ENCODE measurements around the gene LIMS2.

Gene LIMS2

DNA sequence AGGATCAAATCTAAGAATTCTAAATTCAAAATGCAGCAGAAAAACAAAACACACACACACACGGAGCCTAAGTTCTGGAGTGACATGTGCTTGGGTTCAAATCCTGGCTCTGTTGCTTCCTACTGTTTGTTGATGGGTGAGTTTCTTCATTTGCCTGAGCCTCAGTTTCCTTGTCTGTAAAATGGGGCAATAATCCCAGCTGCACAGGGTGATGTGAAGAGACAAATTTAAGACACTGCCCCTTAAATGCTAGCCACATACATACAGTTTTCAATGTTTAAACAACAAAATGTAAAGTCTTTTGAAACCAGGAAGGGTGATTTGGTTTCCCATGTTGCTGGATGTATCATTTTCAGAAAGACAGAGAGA is 30.3 kb downstream of the LIMS2 start:
- Histone ChIP-seq H3K4me3 (no peak overlapping the region), H3K9me3 (no peaks in the 10 kb centered on the region), H3K27me3 (ENCODE audit: low read depth) (no peaks in the 10 kb centered on the region), H3K36me3 (replicated peaks) (no peaks in the 10 kb centered on the region), H3K4me1 (no peaks in the 10 kb centered on the region)
- in situ Hi-C loops (cut with MboI; ENCODE audit: low sequenced_read_pairs): no loop called here
- DNase-seq (ENCODE audit: low spot score in 2 of 2): no peak

DNA sequence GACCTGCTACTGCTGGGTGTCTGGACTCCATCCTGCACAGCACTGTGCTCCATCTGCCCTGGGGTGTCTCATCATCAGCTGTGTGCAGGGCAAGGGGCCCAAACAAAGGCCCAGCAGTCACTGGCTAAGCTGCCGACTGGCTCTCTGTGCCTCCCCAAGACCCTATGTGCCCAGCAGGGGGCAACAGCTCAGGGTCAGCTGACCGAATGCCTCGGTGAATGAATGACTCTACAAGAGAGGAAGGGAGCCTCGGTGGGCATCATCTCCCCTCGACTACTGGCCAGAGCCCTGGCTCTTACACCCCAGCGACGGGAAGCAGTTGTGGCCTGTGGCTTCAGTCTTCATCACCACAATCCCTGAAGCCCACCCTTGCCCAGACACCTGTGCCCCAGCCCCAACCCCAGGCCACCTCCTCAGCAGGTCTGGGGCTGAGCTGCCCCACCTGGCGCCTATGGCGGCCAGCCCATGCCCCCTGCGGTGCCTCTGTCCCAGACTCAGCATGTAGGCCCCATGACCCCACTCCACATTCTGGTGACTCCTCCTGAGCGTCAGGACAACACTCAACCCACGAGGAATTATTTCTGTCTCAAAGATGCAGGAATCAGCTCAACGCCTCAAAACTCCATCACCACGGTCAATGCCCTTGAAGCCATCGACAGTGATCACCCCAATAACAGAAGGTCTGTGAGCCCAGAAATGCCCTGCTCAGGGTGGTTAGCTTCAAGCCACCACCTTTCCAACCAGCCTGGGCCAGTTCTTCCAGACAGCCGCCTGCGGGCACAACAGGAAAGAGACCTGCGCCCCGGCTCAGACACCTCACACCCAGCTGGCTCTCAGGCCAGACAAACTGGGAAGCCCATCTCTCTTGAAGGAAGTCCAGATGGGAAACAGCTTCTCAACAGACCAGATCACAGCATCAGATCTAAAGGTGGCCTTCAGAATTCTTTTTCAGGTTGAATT is 31.0 kb downstream of the LIMS2 start:
- Histone ChIP-seq H3K36me3 (replicated peaks) (no peaks in the 10 kb centered on the region), H3K4me1 (no peaks in the 10 kb centered on the region), H3K4me3 (no peak overlapping the region), H3K9me3 (no peaks in the 10 kb centered on the region), H3K27me3 (ENCODE audit: low read depth) (no peaks in the 10 kb centered on the region)
- no peak for DNase-seq (ENCODE audit: low spot score in 2 of 2)
- in situ Hi-C loops (cut with MboI; ENCODE audit: low sequenced_read_pairs): no loop called here

DNA sequence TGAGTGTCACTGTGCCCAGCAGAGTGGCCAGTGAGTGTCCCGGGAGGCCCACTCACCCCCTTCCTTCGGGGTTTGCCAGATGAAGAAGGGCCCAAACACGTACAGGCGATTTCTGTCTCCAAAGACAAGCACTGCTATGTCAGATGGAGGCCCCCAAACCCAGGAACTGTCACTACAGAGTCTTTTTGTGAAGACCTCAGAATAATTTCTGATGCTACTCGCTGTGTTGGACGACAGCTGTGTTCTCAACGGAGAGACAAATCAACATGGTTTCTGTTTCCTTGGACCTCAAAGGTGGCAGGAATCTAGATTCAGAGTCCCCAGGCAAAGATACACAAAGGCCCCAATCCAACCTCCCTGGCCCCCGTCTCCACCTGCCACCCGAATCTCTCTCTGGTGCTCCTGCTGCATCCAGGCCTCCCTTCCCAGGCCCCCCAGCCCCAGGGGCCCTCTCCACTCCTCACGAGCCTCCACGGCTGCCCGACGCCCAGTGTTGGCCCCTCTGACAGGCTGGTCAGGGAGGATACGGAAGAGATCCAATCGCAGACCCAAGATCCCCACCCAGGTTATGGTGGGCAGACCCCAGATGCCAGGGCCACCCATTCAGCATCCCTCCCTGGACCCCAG is 31.8 kb downstream of the LIMS2 start:
- in situ Hi-C loops (cut with MboI; ENCODE audit: low sequenced_read_pairs): no loop called here
- DNase-seq (ENCODE audit: low spot score in 2 of 2): no peak
- no peaks in the 10 kb centered on the region for H3K27me3 ChIP-seq (ENCODE audit: low read depth)
- H3K4me3 ChIP-seq: no peak overlapping the region
- H3K36me3 ChIP-seq (replicated peaks): no peaks in the 10 kb centered on the region
- H3K4me1 ChIP-seq: no peaks in the 10 kb centered on the region
- no peaks in the 10 kb centered on the region for H3K9me3 ChIP-seq

DNA sequence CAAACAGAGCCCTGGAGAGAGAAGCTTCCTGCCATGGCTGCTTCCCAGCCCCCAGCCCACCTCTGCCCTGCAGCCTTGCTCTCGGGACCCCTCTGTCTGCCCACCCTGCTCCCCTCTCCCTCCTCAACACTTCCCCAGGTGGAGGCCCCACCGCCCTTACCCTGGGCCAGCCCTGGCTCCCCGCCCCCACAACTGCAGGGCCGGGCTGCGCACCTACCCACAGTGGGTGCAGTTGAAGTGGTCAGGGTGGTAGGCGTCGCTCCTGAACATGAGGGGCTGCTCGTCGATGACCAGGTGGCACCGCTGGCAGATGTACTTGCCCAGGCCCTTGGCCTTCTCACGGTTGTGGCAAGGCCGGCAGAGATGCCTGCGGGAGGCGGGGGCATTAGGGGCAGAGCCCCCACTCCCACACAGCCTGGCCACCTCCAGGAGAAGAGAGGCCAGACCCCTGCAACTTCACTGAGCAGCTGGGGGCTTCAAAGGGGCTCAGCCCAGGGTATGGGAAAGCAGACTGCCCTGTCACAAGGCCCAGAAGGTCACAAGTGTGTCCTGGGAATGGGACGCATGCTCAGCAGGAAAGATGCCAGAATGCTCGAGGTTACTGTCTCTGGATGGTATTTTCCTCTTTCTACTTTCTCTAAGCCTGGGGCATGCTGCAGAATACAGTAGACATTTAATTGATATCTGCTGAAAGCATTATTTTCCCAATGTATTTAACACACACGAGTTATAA is 32.5 kb downstream of the LIMS2 start:
- in situ Hi-C loops (cut with MboI; ENCODE audit: low sequenced_read_pairs): no loop called here
- Histone ChIP-seq H3K4me1 (no peaks in the 10 kb centered on the region), H3K4me3 (no peak overlapping the region), H3K9me3 (no peaks in the 10 kb centered on the region), H3K27me3 (ENCODE audit: low read depth) (no peaks in the 10 kb centered on the region), H3K36me3 (replicated peaks) (no peaks in the 10 kb centered on the region)
- no peak for DNase-seq (ENCODE audit: low spot score in 2 of 2)

DNA sequence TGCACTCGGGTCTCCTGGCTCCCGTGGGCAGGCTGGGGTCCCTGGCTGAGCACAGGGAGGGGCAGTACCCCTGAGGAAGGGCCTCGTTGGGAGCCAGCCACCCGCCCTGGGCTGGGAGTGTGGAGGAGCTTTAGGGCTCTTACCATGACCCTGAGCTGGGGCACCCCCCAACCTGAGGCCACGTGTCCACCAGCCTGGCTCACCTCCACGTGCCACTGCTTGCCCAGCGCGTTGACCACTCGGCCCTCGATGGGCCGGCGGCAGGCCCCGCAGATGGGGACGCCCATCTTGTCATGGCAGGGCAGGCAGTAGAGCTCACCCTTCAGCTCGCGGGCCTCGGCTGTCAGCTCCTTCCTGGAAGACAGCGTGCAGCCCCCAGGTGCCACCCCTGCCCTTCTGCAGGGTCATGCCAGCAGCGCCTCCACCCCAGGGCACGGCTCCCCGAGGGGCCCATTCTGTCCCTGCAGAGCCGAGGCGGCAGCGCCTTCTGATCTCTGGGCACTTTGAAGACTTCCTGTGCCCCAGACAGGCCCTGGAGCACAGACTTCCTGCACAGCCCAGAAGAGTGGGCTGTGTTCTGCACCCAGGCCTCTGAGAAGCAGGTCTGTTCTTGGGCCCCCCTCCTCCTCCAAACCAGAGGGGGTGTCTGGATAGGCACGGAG is 33.4 kb downstream of the LIMS2 start:
- H3K9me3 ChIP-seq: no peaks in the 10 kb centered on the region
- in situ Hi-C loops (cut with MboI; ENCODE audit: low sequenced_read_pairs): no loop called here
- no peaks in the 10 kb centered on the region for H3K36me3 ChIP-seq (replicated peaks)
- no peaks in the 10 kb centered on the region for H3K27me3 ChIP-seq (ENCODE audit: low read depth)
- no peaks in the 10 kb centered on the region for H3K4me1 ChIP-seq
- DNase-seq (ENCODE audit: low spot score in 2 of 2): no peak
- no peak overlapping the region for H3K4me3 ChIP-seq

DNA sequence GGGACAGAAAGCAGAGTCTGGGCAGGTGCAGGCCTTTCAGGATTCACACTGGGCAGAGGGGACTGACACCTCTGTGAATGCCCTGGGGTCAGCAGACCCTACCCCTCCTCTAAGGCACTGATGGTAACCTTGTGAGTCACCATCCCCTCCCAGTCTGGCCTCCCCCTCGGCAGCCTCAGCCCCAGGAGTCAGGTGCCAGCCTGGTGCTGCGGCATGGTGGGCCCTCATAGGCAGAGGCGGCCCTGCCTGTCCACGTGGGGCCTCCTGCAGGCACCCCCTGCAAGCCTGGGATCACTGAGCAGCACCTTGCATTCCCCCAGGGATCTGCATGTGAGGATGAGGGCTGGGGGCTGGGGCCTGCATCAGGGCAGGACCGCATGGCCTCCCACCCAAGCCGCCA is 34.2 kb downstream of the LIMS2 start:
- in situ Hi-C loops (cut with MboI; ENCODE audit: low sequenced_read_pairs): no loop called here
- no peaks in the 10 kb centered on the region for H3K27me3 ChIP-seq (ENCODE audit: low read depth)
- DNase-seq (ENCODE audit: low spot score in 2 of 2): no peak
- no peaks in the 10 kb centered on the region for H3K4me1 ChIP-seq
- no peaks in the 10 kb centered on the region for H3K36me3 ChIP-seq (replicated peaks)
- H3K9me3 ChIP-seq: no peaks in the 10 kb centered on the region
- H3K4me3 ChIP-seq: no peak overlapping the region

DNA sequence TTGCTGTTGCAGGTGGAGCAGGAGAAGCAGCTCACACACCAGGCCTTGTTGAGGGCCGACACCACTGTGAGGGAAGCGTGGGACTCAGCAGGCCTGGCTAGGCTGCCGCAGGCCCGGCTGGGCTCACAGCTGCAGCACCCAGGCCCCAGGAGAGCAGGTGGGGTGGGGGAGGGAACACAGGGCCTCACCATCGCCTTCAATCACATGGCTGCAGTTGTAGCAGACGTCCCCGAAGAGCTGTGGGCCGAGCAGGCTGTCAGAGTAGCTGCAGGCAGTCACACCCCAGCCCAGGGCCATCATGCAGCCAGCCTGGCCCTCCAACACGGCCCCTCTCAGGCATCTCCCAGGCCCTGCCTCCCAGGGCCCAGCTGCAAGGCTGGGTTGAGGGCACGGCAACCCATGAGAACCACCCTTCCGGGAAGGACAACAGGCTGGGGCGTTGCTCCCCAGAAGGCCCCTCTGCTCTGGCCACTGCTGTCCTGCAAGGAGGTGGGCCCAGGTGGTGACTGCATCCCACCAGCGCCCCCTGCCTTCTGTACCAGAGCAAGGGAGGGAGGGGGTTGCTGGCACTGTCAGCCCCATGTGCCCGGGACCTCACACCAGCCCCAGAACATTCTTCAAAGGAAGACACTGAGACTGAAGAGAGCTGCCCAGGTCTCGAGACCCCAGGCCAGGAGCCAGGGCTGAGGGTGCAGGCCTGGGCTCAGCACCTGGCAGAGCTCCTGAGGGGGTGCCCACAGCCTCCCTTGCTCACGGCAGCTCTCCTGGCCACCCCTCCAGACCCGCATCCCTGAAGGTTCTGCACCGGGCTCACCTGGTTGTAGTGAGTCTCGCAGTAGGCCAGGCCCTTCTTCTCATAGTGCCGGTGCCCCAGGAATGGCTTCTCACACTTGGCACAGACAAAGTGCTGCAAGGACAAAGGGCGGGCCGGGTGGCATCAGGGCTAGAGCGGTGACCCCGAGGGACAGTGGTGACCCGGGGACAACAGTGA is 35.0 kb downstream of the LIMS2 start:
- no peaks in the 10 kb centered on the region for H3K4me1 ChIP-seq
- DNase-seq (ENCODE audit: low spot score in 2 of 2): peak in 1 of 2 experiments; percentile 27
- in situ Hi-C loops (cut with MboI; ENCODE audit: low sequenced_read_pairs): no loop called here
- no peak overlapping the region for H3K4me3 ChIP-seq
- no peaks in the 10 kb centered on the region for H3K27me3 ChIP-seq (ENCODE audit: low read depth)
- H3K36me3 ChIP-seq (replicated peaks): no peaks in the 10 kb centered on the region
- H3K9me3 ChIP-seq: no peaks in the 10 kb centered on the region

DNA sequence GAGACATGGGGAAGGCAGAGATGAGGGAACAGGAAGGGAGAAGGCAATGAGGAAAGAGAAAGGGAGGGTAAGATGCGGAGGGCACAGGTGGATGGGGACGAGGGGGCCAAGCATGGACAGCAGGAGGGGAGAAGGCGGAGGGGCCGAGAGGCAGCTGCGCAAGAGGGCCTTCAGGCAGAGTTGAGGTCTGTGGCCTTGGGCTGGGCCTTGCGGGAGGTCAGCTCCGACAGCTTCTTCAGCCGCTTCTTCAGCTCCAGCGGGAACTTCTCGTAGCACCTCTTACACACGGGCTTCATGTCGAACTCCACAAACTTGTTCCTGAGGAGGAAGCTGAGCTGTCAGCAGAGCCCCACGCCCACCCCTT is 36.2 kb downstream of the LIMS2 start:
- no peaks in the 10 kb centered on the region for H3K4me1 ChIP-seq
- no peaks in the 10 kb centered on the region for H3K27me3 ChIP-seq (ENCODE audit: low read depth)
- no peak overlapping the region for H3K4me3 ChIP-seq

DNA sequence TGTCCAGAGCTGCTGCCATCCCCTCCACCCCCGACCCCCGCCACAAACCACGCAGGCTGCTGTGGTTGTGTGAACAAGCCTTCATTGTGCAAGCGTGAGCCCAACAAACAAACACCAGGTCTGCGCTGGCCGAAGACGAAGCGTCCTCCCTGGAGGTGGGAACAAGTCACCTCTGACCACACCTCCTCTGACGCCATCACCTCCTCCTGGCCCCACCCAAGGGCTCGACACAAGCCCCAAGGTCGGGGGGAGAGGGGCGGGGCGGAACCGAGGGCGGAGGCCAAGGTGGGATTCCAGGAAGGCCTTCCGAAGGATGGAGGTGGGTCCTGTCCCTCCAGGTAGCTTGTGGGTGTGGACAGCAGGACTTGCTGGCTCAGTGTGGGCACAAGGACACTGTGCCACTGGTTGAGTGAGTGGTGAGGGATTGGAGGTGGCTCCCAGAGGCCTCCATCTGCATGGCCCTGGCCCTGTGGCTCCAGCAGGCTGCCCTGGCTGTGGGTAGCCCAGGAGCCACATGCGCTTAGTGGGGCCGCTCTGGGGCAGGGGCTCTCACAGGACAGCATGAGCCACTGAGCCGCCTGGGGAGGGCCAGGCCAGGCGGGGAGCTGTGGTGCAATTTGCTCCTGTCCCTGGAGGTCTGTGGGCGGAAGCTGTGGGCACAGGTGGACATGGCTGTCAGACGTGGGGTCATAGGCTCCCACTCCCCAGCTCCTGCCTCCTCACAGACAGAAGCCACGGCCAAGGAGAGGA is 36.8 kb downstream of the LIMS2 start:
- Histone ChIP-seq H3K36me3 (replicated peaks) (no peaks in the 10 kb centered on the region), H3K27me3 (ENCODE audit: low read depth) (no peaks in the 10 kb centered on the region), H3K4me1 (no peaks in the 10 kb centered on the region), H3K4me3 (no peak overlapping the region), H3K9me3 (no peaks in the 10 kb centered on the region)
- in situ Hi-C loops (cut with MboI; ENCODE audit: low sequenced_read_pairs): no loop called here
- no peak for DNase-seq (ENCODE audit: low spot score in 2 of 2)

More for the DNA sequence above, 36.2 kb downstream of the LIMS2 start:
- Histone ChIP-seq H3K9me3 (no peaks in the 10 kb centered on the region), H3K36me3 (replicated peaks) (no peaks in the 10 kb centered on the region)
- no peak for DNase-seq (ENCODE audit: low spot score in 2 of 2)
- in situ Hi-C loops (cut with MboI; ENCODE audit: low sequenced_read_pairs): no loop called here

DNA sequence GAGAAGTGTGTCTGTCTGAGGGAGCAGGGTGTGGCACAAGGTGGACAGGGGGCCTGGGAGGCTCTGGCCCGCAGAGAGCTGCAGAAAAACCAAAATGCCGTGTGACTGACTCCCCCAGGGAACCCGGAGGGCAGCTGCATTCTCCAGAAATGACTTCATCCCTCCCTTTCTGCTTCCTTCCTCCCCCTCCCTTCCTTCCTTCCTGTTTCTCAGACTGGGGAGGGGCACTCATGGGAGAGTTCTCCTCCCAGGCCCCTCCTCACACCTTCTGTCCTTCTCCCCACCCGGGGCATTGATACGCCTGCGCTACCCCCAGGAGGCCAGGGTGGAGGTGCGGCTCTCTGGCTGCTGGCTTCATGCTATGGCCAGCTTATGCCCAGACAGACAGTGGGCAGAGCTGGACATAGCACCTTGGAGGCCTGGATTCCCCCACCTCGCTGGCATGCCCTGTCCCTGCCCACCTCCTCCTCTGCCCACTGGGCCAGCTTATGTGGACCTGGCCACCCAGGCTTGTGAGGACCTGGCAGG is 37.5 kb downstream of the LIMS2 start:
- no peak for DNase-seq (ENCODE audit: low spot score in 2 of 2)
- Histone ChIP-seq H3K4me3 (no peak overlapping the region), H3K4me1 (no peaks in the 10 kb centered on the region)

DNA sequence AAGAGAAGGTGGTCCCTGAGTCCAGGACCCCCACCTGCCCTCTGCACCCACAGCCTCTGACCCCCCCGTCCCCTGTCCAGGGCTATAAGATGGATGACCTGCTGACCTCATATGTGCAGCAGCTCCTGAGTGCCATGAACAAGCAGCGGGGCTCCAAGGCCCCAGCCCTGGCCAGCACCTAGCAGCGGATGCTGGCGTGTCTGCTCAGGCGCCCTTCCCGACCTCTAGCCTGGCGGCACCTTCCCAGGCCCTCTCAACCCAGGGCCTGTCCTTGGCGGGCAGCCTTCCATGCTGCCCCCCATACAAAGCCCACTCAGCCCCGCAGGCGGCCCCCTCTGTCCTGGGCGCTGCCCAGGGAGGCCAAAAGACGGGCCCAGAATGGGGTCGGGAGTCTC is 38.1 kb downstream of the LIMS2 start:
- Histone ChIP-seq H3K27me3 (ENCODE audit: low read depth) (no peaks in the 10 kb centered on the region), H3K9me3 (no peaks in the 10 kb centered on the region), H3K4me1 (no peaks in the 10 kb centered on the region), H3K4me3 (no peak overlapping the region), H3K36me3 (replicated peaks) (no peaks in the 10 kb centered on the region)
- DNase-seq (ENCODE audit: low spot score in 2 of 2): no peak
- in situ Hi-C loops (cut with MboI; ENCODE audit: low sequenced_read_pairs): no loop called here

More for the DNA sequence above, 37.5 kb downstream of the LIMS2 start:
- H3K27me3 ChIP-seq (ENCODE audit: low read depth): no peaks in the 10 kb centered on the region
- in situ Hi-C loops (cut with MboI; ENCODE audit: low sequenced_read_pairs): no loop called here
- H3K36me3 ChIP-seq (replicated peaks): no peaks in the 10 kb centered on the region
- no peaks in the 10 kb centered on the region for H3K9me3 ChIP-seq

All from HAP-1 (cell line).